ENCODE data around the gene PHTF1.
A peak's percentile ranks its signal among the peaks of the same experiment; 100 is the strongest.
"Not testable (repeated sequence)": the region's sequence is repeated elsewhere in the genome, so short reads cannot be mapped to it uniquely, and the experiment has no call there.

The PHTF1 gene

DNA sequence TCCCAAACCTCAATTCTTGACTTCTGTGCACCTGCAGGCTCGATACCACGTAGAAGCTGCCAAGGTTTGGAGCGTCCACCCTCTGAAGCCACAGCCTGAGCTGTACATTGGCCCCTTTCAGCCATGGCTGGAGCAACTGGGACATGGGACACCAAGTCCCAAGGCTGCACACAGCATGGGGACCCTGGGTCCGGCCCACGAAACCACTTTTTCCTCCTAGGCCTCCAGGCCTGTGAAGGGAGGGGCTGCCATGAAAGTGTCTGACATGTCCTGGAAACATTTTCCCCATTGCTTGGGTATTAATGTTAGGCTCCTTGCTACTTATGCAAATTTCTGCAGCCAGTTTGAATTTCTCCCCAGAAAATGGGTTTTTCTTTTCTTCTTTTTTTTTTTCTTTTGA lies 40.7 kb downstream of the PHTF1 start:
- DNase-seq (ENCODE audit: low read depth) = not testable (repeated sequence)

DNA sequence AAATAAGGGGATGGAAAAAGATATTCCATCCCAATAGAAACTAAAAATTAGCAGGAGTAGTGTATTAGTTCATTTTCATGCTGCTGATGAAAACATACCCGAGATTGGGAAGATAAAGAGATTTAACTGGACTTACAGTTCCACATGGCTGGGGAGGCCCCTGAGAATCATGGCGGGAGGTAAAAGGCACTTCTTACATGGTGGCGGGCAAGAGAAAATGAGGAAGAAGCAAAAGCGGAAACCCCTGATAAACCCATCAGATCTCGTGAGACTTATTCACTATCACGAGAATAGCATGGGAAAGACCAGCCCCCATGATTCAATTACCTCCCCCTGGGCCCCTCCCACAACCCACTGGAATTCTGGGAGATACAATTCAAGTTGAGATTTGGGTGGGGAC lies 41.8 kb downstream of the PHTF1 start:
- not testable (repeated sequence) for DNase-seq (ENCODE audit: low read depth)

DNA sequence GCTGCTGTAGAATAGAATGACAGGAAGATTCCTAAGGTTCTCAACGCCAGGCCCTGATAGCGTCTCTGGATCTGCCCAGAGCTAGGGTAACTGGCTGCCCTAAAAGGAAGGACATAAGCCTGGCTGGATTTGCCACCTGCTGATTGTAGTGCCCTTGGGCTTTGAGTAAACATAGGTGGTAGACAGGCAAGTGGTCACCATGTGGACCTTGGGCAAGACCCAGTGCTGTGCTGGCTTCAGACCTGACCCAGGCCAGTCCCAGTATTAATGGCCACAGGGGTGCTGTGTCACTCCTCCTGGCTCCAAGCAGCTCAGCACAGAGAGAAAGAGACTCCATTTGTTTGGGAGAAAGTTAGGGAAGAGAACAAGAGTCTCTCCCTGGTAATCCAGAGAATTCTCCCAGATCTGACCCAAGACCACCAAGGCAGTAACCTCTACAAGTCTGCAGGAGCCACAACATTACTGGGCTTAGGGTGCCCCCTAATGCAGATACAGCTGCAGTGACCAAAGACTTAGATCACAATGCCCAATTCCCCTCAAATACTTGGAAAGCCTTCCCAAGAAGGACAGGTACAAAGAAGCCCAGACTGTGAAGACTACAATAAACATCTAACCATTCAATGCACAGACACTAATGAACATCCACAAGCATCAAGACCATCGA lies 44.5 kb downstream of the PHTF1 start:
- DNase-seq (ENCODE audit: low read depth) = no peak

DNA sequence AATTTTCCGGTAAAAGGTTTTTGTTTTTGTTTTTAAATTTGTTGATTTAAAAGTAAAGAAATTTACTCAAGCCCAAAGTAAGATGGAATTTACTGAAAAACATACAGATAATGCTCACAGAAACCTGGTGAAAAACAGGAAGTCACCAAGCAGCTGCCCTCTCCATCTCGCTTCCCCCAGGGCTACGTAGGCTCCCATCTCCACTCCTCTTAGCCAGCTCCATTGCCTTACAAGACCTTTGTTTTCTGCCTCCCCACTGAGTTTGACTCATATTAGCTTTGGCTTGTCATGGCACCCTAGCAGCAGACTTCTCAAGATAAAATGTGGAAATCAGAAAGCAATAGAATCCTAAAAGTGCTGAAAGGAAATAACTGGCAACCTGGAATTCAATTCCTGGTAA lies 57.9 kb downstream of the PHTF1 start:
- DNase-seq (ENCODE audit: low read depth) = no peak

DNA sequence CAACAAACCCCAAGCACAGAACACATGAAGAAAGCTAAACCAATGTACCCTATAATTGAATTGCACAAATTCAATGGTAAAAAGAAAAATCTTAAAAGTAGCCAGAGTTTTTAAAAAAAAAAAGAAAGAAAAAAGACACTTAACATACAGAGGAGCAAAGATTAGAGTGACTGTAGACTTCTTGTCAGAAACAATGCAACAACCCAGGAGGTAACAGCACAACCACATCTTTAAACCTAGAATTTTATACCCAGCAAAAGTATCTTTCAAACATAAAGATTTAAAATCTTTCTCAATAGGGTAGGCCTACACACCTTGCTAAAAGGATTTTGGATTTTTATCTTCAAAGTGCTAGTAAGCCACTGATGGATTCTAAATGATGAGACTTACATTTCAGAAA lies 64.4 kb downstream of the PHTF1 start:
- DNase-seq (ENCODE audit: low read depth) = no peak

DNA sequence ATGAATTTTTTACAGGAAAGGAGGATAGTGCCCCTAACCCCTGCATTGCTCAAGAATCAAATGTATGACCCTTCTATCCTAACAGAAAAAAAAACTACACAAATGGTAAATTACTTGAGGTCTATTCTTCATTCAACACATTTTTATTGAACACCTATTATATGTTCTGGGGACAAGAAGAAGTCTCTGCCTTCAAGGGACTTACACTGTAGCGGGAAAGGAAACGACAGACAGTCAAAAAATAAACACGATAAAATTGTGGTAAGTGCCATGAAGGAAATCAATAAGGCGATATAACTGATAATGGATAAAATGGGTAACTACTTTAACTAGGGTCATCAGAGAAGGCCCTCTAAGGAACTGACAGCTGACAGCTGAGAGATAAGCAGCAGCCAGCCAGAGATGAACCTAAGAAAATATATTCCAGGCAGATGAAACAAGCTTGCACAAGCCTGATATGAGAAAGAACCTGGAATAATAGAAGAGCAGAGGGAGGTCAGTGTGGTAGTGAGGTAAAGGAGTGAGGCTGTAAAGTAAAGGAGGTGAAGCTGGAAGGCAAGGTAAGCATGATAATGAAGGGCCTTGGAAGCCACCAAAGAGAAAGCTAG lies 66.4 kb downstream of the PHTF1 start:
- DNase-seq (ENCODE audit: low read depth) = no peak

DNA sequence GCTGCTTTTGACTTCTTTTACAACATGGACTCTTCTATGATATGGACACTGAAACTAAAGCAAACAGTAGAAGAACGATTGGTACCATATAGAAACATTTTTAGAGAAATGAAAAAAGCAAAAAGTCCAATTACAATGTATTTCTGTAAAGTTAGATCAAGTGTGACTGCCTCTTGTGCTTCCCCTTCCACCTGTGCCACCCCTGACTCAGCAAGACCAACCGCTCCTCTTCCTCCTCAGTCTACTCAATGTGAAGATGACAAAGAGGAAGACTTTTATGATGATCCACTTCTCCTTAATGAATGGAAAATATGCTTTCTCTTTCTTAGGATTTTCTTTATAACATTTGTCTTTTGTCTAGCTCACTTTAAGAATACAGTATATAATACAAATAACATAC lies 66.9 kb downstream of the PHTF1 start:
- DNase-seq (ENCODE audit: low read depth) = no peak

DNA sequence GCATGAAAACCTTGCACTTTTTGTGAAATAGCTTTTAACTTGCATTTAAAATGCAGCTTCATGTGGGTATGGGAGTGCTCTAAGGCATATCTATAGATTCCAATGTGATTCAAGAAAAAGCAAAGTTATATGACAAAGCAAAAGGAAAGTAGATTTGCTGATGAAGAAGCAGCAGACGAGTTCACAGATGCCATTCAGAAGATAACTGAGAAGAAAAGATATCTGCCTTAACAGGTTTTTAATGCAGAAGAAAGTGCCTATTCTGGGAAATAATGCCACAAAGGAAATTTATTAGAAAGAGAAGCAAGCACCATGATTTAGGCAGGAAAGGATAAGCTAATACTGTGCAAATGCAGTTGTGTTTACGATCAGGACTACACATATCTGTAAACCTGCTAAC lies 68.1 kb downstream of the PHTF1 start:
- no peak for DNase-seq (ENCODE audit: low read depth)

DNA sequence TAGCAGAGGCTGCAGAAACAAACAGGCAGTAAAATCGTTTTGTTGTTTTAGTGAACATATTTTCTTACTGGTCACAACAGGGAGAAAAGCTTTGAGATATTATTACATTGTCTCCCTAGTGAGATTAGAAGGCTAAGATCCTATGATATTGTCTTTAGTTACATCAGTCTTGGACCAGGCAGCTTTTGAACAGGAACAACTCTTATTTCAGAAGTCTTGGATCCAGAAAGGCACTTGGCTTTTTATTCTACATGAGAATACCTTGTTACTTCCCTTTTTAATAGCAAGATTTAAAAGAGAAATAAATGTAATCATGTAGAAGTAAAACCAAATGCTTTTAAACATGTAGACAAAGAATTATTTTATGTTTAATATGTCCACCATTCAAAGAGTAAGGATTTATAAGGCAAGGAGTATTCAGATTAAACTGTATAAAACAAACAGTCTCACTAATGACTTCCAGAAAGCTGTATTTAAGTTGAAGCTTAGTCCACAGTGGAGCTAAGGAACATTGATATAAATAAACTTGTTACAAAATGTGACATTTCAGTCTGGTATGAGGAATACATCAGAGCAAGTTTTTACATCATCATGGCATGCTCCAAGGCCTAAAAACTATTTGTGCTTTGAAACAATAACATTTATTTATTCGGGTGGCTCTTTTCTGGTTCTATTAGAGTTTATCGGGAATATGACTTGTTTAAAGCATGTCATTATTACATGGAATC lies 72.2 kb downstream of the PHTF1 start:
- DNase-seq (ENCODE audit: low read depth) = peak; percentile 60

DNA sequence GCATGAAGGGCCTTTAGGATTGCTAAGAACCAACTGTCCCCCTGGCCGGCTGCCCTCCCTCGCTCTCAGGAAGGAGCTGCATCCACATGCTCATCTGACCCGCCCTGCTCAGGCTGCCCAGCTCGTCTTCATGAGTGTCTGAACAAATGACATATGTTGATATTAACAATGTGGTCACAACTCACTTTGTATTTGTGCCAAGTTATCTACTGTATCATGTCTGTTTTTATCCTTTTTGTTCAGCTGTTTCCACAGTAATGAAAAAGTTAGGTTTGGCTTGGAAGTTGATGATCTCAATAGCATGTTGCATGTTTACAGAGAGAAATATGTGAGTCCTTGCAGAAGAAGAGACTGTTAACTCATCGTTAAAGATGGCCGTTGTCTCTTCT lies 75.1 kb downstream of the PHTF1 start:
- DNase-seq (ENCODE audit: low read depth) = peak; percentile 42

DNA sequence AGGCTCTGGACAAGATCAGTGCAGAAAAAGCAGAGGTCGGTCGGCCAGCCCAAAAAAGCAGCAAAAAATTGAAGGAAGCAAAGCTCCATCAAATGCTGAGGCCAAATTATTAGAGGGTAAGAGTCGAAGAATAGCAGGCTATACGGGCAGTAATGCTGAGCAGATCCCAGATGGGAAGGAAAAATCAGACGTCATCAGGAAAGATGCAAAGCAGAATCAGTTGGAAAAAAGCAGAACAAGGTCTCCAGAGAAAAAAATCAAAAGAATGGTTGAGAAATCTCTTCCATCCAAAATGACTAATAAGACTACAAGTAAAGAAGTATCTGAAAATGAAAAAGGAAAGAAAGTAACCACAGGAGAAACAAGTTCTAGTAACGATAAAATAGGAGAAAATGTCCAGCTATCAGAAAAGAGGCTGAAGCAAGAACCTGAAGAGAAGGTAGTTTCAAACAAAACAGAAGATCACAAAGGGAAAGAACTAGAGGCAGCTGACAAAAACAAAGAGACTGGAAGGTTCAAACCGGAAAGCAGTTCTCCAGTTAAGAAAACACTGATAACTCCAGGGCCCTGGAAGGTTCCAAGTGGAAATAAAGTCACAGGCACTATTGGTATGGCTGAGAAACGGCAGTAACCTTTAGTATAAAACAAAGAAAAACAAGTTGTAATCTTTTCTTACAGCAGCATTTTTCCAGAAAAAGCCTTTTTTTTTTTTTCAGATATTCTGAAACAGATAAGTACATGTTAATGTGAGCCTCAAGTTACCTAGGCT lies 75.7 kb downstream of the PHTF1 start:
- no peak for DNase-seq (ENCODE audit: low read depth)

DNA sequence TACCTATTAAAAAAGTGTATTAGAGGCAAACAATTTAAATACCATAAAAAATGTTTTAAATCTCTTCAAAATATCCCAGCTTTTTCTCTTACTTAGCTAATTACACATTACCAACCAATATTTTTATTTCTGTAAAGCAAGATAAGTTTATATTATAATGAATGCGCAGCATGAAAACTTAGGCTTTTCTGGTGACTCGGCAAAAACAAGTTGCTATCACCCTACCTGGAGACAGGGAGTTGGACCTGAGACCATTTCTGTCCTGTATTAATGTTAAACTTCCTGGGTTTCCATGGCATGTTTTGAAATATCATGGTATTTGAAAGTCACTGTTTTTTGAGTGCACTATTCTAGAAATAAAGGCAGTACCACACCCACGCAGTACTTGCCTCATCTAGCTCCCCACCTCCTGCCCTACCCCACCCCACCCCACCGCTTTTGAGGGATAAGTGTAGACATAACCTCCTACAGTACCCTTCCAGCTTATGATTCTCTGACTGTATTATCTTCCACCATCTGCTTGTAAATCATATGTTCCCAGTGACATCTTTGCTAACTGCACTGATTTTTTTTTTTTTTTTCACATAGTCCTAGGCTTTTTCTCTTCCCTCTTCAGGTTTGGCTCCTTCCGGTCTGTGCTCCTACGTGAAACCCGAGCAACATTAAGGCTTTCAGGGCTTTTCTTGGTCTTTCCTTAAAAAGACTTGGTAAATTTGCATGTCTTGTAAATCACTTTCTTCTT lies 77.5 kb downstream of the PHTF1 start:
- DNase-seq (ENCODE audit: low read depth) = no peak

DNA sequence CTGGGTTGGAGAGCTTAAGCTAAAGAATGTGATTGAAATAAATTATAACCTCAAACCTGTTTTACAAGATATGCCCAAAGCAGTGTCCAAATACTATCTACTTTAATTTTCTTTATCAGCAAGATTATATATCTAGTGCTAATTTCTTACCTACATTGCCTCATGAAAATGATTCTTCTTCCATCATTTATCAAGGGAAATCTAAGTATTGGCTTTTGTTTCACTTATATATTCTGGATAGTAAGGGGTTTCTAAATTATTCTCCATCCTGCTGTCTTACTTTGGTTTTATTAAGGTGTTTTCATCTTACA lies 81.2 kb downstream of the PHTF1 start:
- DNase-seq (ENCODE audit: low read depth) = no peak

DNA sequence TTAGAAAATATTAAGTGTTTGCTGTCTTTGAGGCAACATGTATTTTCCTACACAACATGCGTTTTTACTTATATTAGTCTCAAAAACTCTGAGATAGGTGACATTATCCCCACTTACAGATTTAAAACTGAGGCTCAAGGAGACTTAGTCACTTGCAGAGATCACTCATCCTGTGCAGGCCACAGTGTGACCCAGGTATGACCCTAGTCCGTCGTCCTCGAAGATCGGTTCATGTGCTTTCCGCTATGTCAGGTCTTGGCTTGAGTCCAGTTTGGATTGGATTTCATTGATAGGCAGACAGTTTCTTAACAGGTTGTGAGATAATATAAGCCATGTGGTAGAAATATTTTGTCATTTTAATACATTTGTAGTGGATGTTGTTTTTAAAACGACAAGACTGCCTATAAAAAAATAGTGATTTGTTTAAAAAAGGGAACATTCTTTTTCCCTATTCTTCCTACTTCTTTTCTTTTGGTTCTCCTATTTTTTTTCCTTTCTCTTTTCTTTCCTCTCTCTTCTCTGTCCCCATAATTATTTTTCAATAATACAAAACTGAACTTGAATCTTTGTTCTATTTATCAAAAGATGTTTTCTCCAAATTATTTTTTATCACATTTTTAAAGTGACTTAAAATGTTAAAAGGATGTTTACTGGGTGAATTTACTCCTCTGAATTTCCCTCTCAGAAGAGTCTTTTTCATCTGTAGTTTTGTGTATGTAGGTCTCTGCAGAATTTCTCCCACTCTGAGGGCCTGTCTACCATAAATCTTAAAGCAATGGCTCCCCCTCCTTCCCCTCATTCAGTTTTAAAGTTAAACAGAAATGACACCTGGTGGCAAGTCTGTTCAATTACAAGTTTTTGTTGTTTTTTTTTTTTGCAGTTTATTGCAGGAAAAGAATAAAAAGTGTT lies 81.8 kb downstream of the PHTF1 start:
- peak; percentile 57 for DNase-seq (ENCODE audit: low read depth)

DNA sequence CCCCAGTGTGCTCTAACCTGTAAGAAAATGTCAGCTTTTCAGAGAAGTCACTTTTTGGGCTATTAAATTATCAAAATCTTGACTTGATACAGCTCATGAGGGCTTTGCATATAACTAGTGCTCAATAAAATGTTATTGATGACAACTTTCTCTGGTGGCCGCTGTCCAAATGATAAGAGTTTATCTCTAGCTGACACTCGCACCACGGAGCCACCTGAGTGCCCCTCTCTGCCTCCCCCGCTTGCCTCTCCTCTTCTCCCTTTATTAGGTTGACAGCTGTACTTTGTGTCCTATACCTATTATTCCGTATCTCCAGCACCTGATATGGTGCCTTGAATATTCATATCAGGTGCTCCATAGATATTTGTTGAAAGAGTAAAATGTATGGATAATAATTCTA lies 82.8 kb downstream of the PHTF1 start:
- DNase-seq (ENCODE audit: low read depth) = no peak

DNA sequence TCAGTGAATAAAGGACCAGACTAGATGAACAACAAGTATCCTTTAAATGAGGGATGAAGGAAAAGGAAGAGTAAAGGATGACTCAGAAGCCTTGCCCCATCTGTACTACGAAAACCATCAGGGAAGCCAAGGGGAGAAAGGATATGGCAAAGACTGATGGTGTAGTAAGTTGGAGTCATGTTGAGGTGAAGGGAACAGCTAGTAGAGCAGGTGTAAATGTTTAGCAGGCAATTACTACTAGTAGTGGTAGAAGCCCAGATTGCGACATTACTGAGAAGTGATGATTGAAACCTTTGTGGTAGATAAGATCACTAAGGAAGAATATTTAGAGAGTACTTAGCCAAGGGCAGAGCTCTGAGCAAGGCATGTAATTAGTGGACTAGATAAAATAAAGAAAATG lies 84.0 kb downstream of the PHTF1 start:
- DNase-seq (ENCODE audit: low read depth) = peak; percentile 9

DNA sequence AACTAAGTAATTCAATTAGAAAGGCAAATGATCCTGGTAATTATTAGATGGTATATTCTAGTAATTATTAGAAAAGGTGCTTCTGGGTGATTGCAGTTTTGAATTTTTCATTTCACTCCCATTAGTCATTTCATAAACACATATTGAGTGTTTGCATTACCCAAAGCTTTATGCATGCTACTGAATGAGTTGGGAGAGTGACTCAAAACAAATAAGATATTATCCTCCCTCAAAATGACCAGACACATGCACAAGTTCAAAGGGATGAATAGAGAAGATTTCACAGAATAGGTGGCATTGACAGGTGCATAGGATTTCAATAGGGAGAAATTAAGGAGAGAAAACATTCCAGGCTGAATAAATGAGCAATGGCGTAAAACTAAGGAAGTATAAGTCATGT lies 84.7 kb downstream of the PHTF1 start:
- DNase-seq (ENCODE audit: low read depth) = no peak

DNA sequence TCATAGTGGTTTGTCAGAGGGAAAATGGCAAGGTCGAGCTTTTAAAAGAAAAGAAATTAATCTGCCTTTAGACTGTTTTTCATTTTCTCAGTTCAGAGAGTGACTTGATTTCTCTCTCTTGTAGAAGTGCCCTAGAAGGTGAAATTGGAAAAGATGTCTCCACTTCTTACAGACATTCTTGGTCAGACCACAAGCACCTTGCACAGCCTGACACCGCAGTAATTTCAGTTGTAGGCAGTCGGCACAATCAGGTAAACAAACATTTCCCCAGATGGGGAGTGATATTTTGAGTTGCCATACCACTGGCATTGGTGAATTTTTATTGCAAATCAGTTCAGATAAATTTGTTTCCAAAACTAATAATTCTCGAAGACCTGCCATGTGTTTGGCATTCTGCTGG lies 86.8 kb downstream of the PHTF1 start:
- no peak for DNase-seq (ENCODE audit: low read depth)

DNA sequence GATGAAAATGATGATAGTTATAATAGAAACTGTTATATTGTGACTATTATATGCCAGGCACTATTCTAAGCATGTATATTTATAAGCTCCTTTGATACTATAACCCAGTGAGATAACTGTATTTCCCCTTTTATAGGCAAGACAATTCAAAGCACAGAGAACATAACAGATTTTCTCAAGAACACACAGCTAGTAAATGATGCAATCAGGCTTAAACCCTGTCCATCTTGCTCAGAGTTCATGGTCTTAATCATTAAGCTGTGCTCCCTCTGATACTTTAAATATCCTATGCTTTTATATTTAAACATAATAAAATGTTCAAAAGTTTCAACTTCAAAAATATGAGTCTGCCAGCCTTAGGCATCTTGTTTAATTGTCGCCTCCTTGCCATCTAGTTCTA lies 88.6 kb downstream of the PHTF1 start:
- no peak for DNase-seq (ENCODE audit: low read depth)

DNA sequence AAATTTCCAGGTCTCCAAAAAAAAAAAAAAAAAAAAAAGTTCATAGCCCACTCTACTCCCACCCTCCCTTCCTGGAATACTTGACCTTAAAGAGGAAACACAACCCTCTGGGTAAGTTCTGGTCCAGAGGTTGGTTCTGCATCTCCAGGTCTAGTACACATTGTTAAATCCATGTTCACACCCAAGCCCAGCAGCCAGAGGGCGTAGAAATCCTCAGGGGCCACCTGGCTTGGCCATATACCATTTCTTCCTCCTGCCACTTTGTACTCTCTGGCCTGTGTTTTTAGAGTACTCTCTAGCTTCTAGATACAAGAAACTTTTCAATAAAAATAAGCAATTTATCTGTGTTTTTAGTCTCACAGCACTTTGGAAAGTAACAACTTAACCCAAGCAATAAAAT lies 89.3 kb downstream of the PHTF1 start:
- no peak for DNase-seq (ENCODE audit: low read depth)

DNA sequence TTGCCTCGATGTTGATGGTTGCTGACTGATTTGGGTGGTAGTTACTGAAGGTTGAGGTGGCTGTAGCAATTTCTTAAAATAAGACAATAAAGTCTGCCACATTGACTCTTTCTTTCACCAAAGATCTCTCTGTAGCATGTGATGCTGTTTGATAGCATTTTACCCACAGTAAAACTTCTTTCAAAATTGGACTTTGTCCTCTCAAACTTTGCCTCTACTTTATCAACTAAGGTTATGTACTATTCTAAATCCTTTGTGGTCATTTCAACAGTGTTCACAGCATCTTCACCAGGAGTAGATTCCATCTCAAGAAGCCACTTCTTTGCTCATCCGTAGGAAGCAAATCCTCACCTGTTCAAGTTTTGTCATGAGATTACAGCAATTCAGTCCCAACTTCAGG lies 93.2 kb downstream of the PHTF1 start:
- DNase-seq (ENCODE audit: low read depth) = no peak
